ENCODE data around the gene MACROD2. TPM values are rescaled to one million over a fixed set of nuclear protein-coding genes. Genes with fewer than 3 reads are reported as not detected.

MACROD2 gene
- total RNA-seq, 4 donors from 2014 or later, result 12.6 to 60.3 (median 18.9) TPM

- H3K4me3 ChIP-seq, result no peak overlapping the region
- DNase-seq (ENCODE audit: low spot score in 2 of 2), result no peak
- no peak for TF ChIP-seq CTCF (IDR thresholded peaks at IDR 0.05)
- no peak for TF ChIP-seq POLR2AphosphoS5 (IDR thresholded peaks at IDR 0.05)
- no peak for TF ChIP-seq EP300 (IDR thresholded peaks at IDR 0.05)
- no peak for TF ChIP-seq POLR2A (IDR thresholded peaks at IDR 0.05)
- H3K4me1 ChIP-seq, result peaks cover 3% of the 10 kb centered on the region
- no peaks in the 10 kb centered on the region for H3K9me3 ChIP-seq
- no peak overlapping the region for H3K27ac ChIP-seq
- 61% methylated on average over 3 of the region's 3 CpGs for WGBS
- no peaks in the 10 kb centered on the region for H3K27me3 ChIP-seq
- H3K36me3 ChIP-seq, result no peaks in the 10 kb centered on the region
Observed at GRCh38 chr20:14888134-14888533, 892.8 kb downstream of the MACROD2 start.

- H3K4me3 ChIP-seq, result no peak overlapping the region
- no peaks in the 10 kb centered on the region for H3K9me3 ChIP-seq
- H3K27me3 ChIP-seq, result no peaks in the 10 kb centered on the region
- WGBS, result 67% methylated on average over 5 of the region's 5 CpGs
- H3K27ac ChIP-seq, result no peak overlapping the region
- no peak for DNase-seq (ENCODE audit: low spot score in 2 of 2)
- no peak for TF ChIP-seq EP300 (IDR thresholded peaks at IDR 0.05)
- no peak for TF ChIP-seq POLR2AphosphoS5 (IDR thresholded peaks at IDR 0.05)
- TF ChIP-seq POLR2A (IDR thresholded peaks at IDR 0.05), result no peak
- no peak for TF ChIP-seq CTCF (IDR thresholded peaks at IDR 0.05)
- no peaks in the 10 kb centered on the region for H3K36me3 ChIP-seq
- H3K4me1 ChIP-seq, result peaks cover 3% of the 10 kb centered on the region
Observed at GRCh38 chr20:14889496-14890255, 894.4 kb downstream of the MACROD2 start.

GRCh38 chr20:14890713-14891112 is 895.4 kb downstream of the MACROD2 start:
- Histone ChIP-seq H3K4me3 (no peak overlapping the region), H3K9me3 (no peaks in the 10 kb centered on the region), H3K27me3 (no peaks in the 10 kb centered on the region), H3K4me1 (peaks cover 3% of the 10 kb centered on the region), H3K27ac (no peak overlapping the region), H3K36me3 (no peaks in the 10 kb centered on the region)
- no peak for TF ChIP-seq POLR2AphosphoS5 (IDR thresholded peaks at IDR 0.05)
- no peak for DNase-seq (ENCODE audit: low spot score in 2 of 2)

GRCh38 chr20:14892782-14893181 is 897.5 kb downstream of the MACROD2 start:
- TF ChIP-seq CTCF (IDR thresholded peaks at IDR 0.05) (no peak), POLR2A (IDR thresholded peaks at IDR 0.05) (no peak), POLR2AphosphoS5 (IDR thresholded peaks at IDR 0.05) (no peak), EP300 (IDR thresholded peaks at IDR 0.05) (no peak)
- Histone ChIP-seq H3K36me3 (no peaks in the 10 kb centered on the region), H3K4me3 (no peak overlapping the region), H3K9me3 (no peaks in the 10 kb centered on the region), H3K27ac (no peak overlapping the region), H3K4me1 (peaks cover 3% of the 10 kb centered on the region), H3K27me3 (no peaks in the 10 kb centered on the region)
- DNase-seq (ENCODE audit: low spot score in 2 of 2), result no peak
- 98% methylated on average over 4 of the region's 4 CpGs for WGBS

- DNase-seq (ENCODE audit: low spot score in 2 of 2), result no peak
- TF ChIP-seq CTCF (IDR thresholded peaks at IDR 0.05) (no peak), POLR2AphosphoS5 (IDR thresholded peaks at IDR 0.05) (no peak), POLR2A (IDR thresholded peaks at IDR 0.05) (no peak), EP300 (IDR thresholded peaks at IDR 0.05) (no peak)
- Histone ChIP-seq H3K4me1 (no peaks in the 10 kb centered on the region), H3K27me3 (no peaks in the 10 kb centered on the region), H3K27ac (no peak overlapping the region), H3K4me3 (no peak overlapping the region), H3K9me3 (no peaks in the 10 kb centered on the region), H3K36me3 (no peaks in the 10 kb centered on the region)
Observed at GRCh38 chr20:14896569-14896968, 901.3 kb downstream of the MACROD2 start.

GRCh38 chr20:14897608-14898007 is 902.3 kb downstream of the MACROD2 start:
- Histone ChIP-seq H3K4me3 (no peak overlapping the region), H3K27me3 (no peaks in the 10 kb centered on the region), H3K9me3 (no peaks in the 10 kb centered on the region), H3K36me3 (no peaks in the 10 kb centered on the region), H3K27ac (no peak overlapping the region), H3K4me1 (no peaks in the 10 kb centered on the region)
- TF ChIP-seq POLR2A (IDR thresholded peaks at IDR 0.05), result no peak
- no peak for TF ChIP-seq POLR2AphosphoS5 (IDR thresholded peaks at IDR 0.05)
- no peak for TF ChIP-seq EP300 (IDR thresholded peaks at IDR 0.05)
- TF ChIP-seq CTCF (IDR thresholded peaks at IDR 0.05), result no peak
- WGBS, result 85% methylated on average over 1 of the region's 1 CpG
- no peak for DNase-seq (ENCODE audit: low spot score in 2 of 2)

Measured in suprapubic skin (tissue), 4 donors.